Panc1 (cell line): ENCODE data around the gene TTC28. TPM values are rescaled to one million over a fixed set of nuclear protein-coding genes. Genes with fewer than 3 reads are reported as not detected.

Experiments used
- ATAC-seq: fragments of 200-7000 bp; cut with Tn5 transposase; 2 replicates; pipeline ENCODE4 v1.9.1; 2020; ENCODE audit warnings: mild to moderate bottlenecking, moderate library complexity
- BruUV-seq: library from RNA; stranded (reverse); fragments of 400-500 nt; replicated peaks from 2 replicates; lab custom pipeline; 2021; lab: Mats Ljungman, UMichigan
- CTCF ChIA-PET: fragments of 300-600 bp; sonication (Branson Sonifier 250); formaldehyde crosslinking; loops from one replicate; lab custom pipeline; 2022; ENCODE audit warnings: antibody characterized with exemption; lab: Charles Lee
- POLR2A ChIA-PET: fragments of 300-600 bp; sonication (Branson Sonifier 250); formaldehyde crosslinking; loops from one replicate; lab custom pipeline; 2022; ENCODE audit warnings: antibody characterized with exemption; lab: Charles Lee
- DNase-seq: peaks from one replicate; pipeline ENCODE4 v3.0.0-alpha.2; 2010; ENCODE audit warnings: low read depth, low spot score
- H3K27ac ChIP-seq: 2 replicates; pipeline ENCODE4 v1.5.1; 2011; ENCODE audit warnings: mild to moderate bottlenecking, low read length, inconsistent platforms
- H3K27me3 ChIP-seq: fragments of 200-500 bp; sonication (Bioruptor generic); 2 replicates; pipeline ENCODE4 v1.6.0; 2014; ENCODE audit warnings: low read length, inconsistent platforms; ENCODE audit not compliant: control insufficient read depth, insufficient read depth
- H3K36me3 ChIP-seq: fragments of 200-500 bp; sonication (Bioruptor generic); 2 replicates; pipeline ENCODE4 v1.5.1; 2014; ENCODE audit warnings: inconsistent platforms, mild to moderate bottlenecking, low read length, moderate library complexity; ENCODE audit not compliant: control insufficient read depth, insufficient read depth
- H3K4me1 ChIP-seq: 2 replicates; pipeline ENCODE4 v1.5.1; 2011; ENCODE audit warnings: inconsistent platforms, mild to moderate bottlenecking, low read length, moderate library complexity; ENCODE audit not compliant: control insufficient read depth, insufficient read depth
- H3K4me3 ChIP-seq, 2 experiments: 2 replicates each; pipeline ENCODE4 v1.5.1; 2011 to 2012; ENCODE audit warnings: low read depth in 2 of 2, low read length in 2 of 2, mild to moderate bottlenecking in 2 of 2, inconsistent platforms in 1 of 2, moderate library complexity in 1 of 2
- H3K9me3 ChIP-seq: fragments of 200-500 bp; sonication (Bioruptor generic); 2 replicates; pipeline ENCODE4 v1.5.1; 2014; ENCODE audit warnings: low read depth, mild to moderate bottlenecking, inconsistent platforms, low read length, moderate library complexity; ENCODE audit not compliant: control insufficient read depth, insufficient read depth
- CTCF ChIP-seq: fragments of 450-650 bp; IDR thresholded peaks from 2 replicates; pipeline ENCODE4 v1.5.1; 2017; ENCODE audit warnings: mild to moderate bottlenecking
- POLR2AphosphoS5 ChIP-seq: IDR thresholded peaks from 2 replicates; pipeline ENCODE4 v1.6.1; 2012; ENCODE audit warnings: mild to moderate bottlenecking, low read depth, low read length, moderate library complexity
- SIN3A ChIP-seq: IDR thresholded peaks from 2 replicates; pipeline ENCODE4 v1.6.1; 2012; ENCODE audit warnings: low read depth, mild to moderate bottlenecking, low read length, moderate library complexity, borderline replicate concordance; ENCODE audit not compliant: insufficient read depth
- TCF7L2 ChIP-seq: IDR thresholded peaks from 2 replicates; pipeline ENCODE4 v1.6.1; 2011; ENCODE audit warnings: mild to moderate bottlenecking, low read depth, low read length, inconsistent platforms
- in situ Hi-C: cut with HindIII; loops from 2 replicates; pipeline ENCODE4 v1.10.0; 2016; ENCODE audit warnings: low sequenced_read_pairs, low pct_unique_long_range_greater_than_20kb
- intact Hi-C: fragments of 100-400 bp; cut with micrococcal nuclease; formaldehyde crosslinking; loops from one replicate; pipeline ENCODE4 v1.10.0; 2022; ENCODE audit not compliant: unreplicated experiment
- total RNA-seq: library from RNA; stranded (reverse); gene quantifications from one replicate; pipeline ENCODE4 v1.2.1, GENCODE V29; 2021; ENCODE audit not compliant: unreplicated experiment
- TF ChIP-seq, protein P1 (sequence below), 2 experiments: IDR thresholded peaks; 2 replicates each; pipeline ENCODE4 v1.6.1; 2011 to 2012; ENCODE audit warnings: low read depth in 2 of 2, control low read depth in 1 of 2, low read length in 1 of 2, mild to moderate bottlenecking in 1 of 2, moderate library complexity in 1 of 2; ENCODE audit not compliant: insufficient read depth in 1 of 2

TTC28 gene
- total RNA-seq, 1 experiment from 2014 or later = 24.8 TPM

DNA sequence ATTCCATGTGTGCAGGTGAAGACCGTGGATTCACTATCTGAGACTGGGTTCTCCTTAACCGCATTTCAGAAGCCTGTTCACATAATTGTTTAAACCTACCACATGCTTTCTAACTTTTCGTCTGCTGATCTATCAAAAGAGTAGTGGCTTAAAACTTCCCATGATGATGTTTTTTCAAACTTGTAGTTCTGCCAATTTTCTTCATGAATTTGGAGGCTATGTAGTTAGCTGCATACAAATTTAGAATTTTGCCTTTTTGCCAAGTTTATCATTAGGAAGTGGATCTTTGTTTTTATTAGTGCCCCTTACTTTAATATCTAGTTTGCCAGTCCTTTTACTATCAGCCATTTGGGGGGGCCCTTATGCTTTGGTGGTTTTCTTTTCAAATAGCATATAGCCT, 703.1 kb downstream of the TTC28 start:
- ATAC-seq = no peak
- TF ChIP-seq TCF7L2 (no peak), POLR2AphosphoS5 (no peak), SIN3A (no peak), CTCF (no peak)
- TF ChIP-seq, protein P1, sequence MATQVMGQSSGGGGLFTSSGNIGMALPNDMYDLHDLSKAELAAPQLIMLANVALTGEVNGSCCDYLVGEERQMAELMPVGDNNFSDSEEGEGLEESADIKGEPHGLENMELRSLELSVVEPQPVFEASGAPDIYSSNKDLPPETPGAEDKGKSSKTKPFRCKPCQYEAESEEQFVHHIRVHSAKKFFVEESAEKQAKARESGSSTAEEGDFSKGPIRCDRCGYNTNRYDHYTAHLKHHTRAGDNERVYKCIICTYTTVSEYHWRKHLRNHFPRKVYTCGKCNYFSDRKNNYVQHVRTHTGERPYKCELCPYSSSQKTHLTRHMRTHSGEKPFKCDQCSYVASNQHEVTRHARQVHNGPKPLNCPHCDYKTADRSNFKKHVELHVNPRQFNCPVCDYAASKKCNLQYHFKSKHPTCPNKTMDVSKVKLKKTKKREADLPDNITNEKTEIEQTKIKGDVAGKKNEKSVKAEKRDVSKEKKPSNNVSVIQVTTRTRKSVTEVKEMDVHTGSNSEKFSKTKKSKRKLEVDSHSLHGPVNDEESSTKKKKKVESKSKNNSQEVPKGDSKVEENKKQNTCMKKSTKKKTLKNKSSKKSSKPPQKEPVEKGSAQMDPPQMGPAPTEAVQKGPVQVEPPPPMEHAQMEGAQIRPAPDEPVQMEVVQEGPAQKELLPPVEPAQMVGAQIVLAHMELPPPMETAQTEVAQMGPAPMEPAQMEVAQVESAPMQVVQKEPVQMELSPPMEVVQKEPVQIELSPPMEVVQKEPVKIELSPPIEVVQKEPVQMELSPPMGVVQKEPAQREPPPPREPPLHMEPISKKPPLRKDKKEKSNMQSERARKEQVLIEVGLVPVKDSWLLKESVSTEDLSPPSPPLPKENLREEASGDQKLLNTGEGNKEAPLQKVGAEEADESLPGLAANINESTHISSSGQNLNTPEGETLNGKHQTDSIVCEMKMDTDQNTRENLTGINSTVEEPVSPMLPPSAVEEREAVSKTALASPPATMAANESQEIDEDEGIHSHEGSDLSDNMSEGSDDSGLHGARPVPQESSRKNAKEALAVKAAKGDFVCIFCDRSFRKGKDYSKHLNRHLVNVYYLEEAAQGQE (IDR thresholded peaks at IDR 0.05; ENCODE audit: insufficient read depth in 1 of 2, low read depth in 2 of 2, low read length in 1 of 2) = no peak

DNA sequence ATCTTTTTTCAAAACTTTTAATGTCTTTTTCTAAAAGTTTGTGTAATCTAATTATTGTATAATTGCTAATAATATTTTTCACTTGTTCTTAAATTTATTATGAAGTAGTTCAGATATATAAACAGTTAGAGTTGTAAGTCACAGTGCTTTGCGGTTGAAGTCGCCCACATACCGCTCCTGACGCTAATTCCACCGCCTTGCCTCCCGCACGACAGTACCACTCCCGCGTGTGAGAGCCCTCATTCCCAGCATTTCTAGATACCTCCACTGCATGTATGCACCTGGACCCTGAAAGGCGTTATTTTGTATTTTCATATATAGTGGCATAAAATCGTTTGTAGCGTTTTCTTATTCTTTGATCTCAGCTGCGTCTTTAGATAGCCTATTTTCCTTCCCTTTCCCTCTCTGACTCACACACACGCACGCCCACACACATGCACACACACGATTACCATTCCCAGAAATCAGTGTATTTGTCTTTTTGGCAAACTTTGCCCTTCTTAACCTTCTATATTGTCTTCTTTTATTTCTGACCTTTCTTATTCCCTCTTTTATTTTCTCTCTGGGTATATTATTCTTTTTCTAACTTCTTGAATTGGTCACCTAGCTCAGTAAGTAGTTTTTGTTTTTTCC, 704.1 kb downstream of the TTC28 start:
- CTCF ChIA-PET = no interaction called here
- BruUV-seq = no TSS peak
- no peak for DNase-seq

More for the DNA sequence above, 703.1 kb downstream of the TTC28 start:
- Histone ChIP-seq H3K4me3 (no peak overlapping the region), H3K36me3 (no peaks in the 10 kb centered on the region; the same call in 1 of the 2 replicates), H3K9me3 (no peaks in the 10 kb centered on the region), H3K27ac (no peak overlapping the region), H3K4me1 (no peaks in the 10 kb centered on the region), H3K27me3 (no peaks in the 10 kb centered on the region)
- in situ Hi-C loops (no loop called here), intact Hi-C loops (no loop called here)
- POLR2A ChIA-PET = no interaction called here
- CTCF ChIA-PET = no interaction called here
- no peak for DNase-seq
- BruUV-seq = no TSS peak

More for the DNA sequence above, 704.1 kb downstream of the TTC28 start:
- Histone ChIP-seq H3K4me3 (no peak overlapping the region), H3K4me1 (no peaks in the 10 kb centered on the region), H3K9me3 (no peaks in the 10 kb centered on the region), H3K27ac (no peak overlapping the region), H3K36me3 (no peaks in the 10 kb centered on the region), H3K27me3 (no peaks in the 10 kb centered on the region)
- ATAC-seq = no peak
- POLR2A ChIA-PET = no interaction called here
- in situ Hi-C loops (no loop called here), intact Hi-C loops (no loop called here)
- TF ChIP-seq SIN3A (no peak), TCF7L2 (no peak), CTCF (no peak), POLR2AphosphoS5 (no peak)
- TF ChIP-seq, protein P1 (IDR thresholded peaks at IDR 0.05; ENCODE audit: insufficient read depth in 1 of 2, low read depth in 2 of 2, low read length in 1 of 2) = no peak
